ENCODE measurements around the gene QPCT. TPM values are rescaled to one million over a fixed set of nuclear protein-coding genes. Genes with fewer than 3 reads are reported as not detected.
A peak's percentile ranks its signal among the peaks of the same experiment; 100 is the strongest.

The QPCT gene
- total RNA-seq, 1 experiment from 2014 or later, result 13.6 TPM

GRCh38 chr2:37343537-37344434 is 644 bp upstream of the QPCT start:
- ChIA-PET POLR2A (interaction anchor here (1.0 kb wide), 1 partner anchor 10 kb away, joined by 3 read pairs; no protein-coding TSS in a partner anchor), CTCF (interaction anchor here (0.6 to 2.7 kb wide), 9 partner anchors 14 to 647 kb away, joined by 3 to 17 read pairs (median 4); partner anchors contain the start of gene PRKD3)
- Mint-ChIP-seq H3K36me3 (no peaks in the 10 kb centered on the region), H3K4me1 (peaks cover 48% of the 10 kb centered on the region), H3K27me3 (ENCODE audit: low read depth) (peaks cover 3% of the 10 kb centered on the region; the same call in 1 of the 2 replicates), H3K4me3 (peak overlapping the region; percentile 78), H3K9me3 (no peaks in the 10 kb centered on the region), H3K27ac (no peak overlapping the region)
- no peak for TF ChIP-seq GRHL2 (CRISPR knock-in tag; IDR thresholded peaks at IDR 0.05; ENCODE audit: insufficient replicate concordance, severe bottlenecking)
- TF ChIP-seq GTF2I (CRISPR knock-in tag; conservative IDR thresholded peaks at IDR 0.05), result 0 out of 2 replicates have a peak, but pooled peaks have one; percentile 16
- TF ChIP-seq ATF6 (CRISPR knock-in tag; IDR thresholded peaks at IDR 0.05), result no peak
- TF ChIP-seq, protein P1, sequence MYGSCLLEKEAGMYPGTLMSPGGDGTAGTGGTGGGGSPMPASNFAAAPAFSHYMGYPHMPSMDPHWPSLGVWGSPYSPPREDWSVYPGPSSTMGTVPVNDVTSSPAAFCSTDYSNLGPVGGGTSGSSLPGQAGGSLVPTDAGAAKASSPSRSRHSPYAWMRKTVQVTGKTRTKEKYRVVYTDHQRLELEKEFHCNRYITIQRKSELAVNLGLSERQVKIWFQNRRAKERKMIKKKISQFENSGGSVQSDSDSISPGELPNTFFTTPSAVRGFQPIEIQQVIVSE (CRISPR knock-in tag; IDR thresholded peaks at IDR 0.05; ENCODE audit: borderline replicate concordance), result no peak
- ATAC-seq (peak; percentile 74), DNase-seq (ENCODE audit: low spot score) (no peak)

DNA sequence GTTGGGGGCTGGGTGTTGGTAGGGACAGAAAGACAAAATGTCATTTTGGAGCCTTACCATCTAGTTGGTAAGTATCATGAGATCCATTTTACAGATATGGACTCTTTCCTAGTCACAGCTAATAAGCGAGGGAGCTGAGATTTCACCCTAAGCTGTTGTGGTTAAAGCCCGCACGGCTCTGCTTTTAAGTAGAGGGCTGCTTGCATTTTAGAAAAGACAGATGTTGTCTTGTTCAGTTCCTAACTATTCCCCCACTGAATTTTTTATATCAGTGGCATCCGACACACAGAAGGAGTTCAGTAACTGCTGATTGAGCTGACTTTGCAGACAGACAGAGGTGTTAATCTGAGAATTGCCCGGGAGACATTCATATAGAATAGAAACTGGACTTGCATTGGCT is 3.7 kb downstream of the QPCT start:
- ChIA-PET POLR2A (interaction anchor here (0.7 kb wide), 1 partner anchor 101 kb away, joined by 3 read pairs; no protein-coding TSS in a partner anchor), CTCF (interaction anchor here (1.4 to 2.4 kb wide), 3 partner anchors 48 to 530 kb away, joined by 3 to 12 read pairs (median 9); no protein-coding TSS in a partner anchor)
- no peak for TF ChIP-seq MXD4 (CRISPR knock-in tag; IDR thresholded peaks at IDR 0.05; ENCODE audit: borderline replicate concordance)
- TF ChIP-seq, protein P2, sequence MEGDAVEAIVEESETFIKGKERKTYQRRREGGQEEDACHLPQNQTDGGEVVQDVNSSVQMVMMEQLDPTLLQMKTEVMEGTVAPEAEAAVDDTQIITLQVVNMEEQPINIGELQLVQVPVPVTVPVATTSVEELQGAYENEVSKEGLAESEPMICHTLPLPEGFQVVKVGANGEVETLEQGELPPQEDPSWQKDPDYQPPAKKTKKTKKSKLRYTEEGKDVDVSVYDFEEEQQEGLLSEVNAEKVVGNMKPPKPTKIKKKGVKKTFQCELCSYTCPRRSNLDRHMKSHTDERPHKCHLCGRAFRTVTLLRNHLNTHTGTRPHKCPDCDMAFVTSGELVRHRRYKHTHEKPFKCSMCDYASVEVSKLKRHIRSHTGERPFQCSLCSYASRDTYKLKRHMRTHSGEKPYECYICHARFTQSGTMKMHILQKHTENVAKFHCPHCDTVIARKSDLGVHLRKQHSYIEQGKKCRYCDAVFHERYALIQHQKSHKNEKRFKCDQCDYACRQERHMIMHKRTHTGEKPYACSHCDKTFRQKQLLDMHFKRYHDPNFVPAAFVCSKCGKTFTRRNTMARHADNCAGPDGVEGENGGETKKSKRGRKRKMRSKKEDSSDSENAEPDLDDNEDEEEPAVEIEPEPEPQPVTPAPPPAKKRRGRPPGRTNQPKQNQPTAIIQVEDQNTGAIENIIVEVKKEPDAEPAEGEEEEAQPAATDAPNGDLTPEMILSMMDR (IDR thresholded peaks at IDR 0.05), result no peak
- TF ChIP-seq ZNF138 (CRISPR knock-in tag; conservative IDR thresholded peaks at IDR 0.05), result no peak
- no peak for TF ChIP-seq RORB (CRISPR knock-in tag; IDR thresholded peaks at IDR 0.05)
- no peak for TF ChIP-seq E2F5 (CRISPR knock-in tag; IDR thresholded peaks at IDR 0.05)
- TF ChIP-seq GABPB1 (CRISPR knock-in tag; IDR thresholded peaks at IDR 0.05), result no peak
- no peak for TF ChIP-seq TCF7 (CRISPR knock-in tag; IDR thresholded peaks at IDR 0.05; ENCODE audit: low read depth)
- TF ChIP-seq CBFB (CRISPR knock-in tag; IDR thresholded peaks at IDR 0.05; ENCODE audit: low read depth), result no peak
- TF ChIP-seq ATF1 (CRISPR knock-in tag; IDR thresholded peaks at IDR 0.05), result no peak
- TF ChIP-seq AFF4 (CRISPR knock-in tag; IDR thresholded peaks at IDR 0.05; ENCODE audit: borderline replicate concordance), result no peak
- Mint-ChIP-seq H3K4me1 (peaks cover 57% of the 10 kb centered on the region), H3K4me3 (no peak overlapping the region), H3K27ac (peak overlapping the region; percentile 4; the same call in 1 of the 2 replicates), H3K36me3 (no peaks in the 10 kb centered on the region), H3K9me3 (no peaks in the 10 kb centered on the region), H3K27me3 (ENCODE audit: low read depth) (peaks cover 3% of the 10 kb centered on the region; the same call in 1 of the 2 replicates)
- ATAC-seq (no peak), DNase-seq (ENCODE audit: low spot score) (no peak)
